GM12878 (cell line): ENCODE results near the gene GJA10.

Experiments
- BCL3 ChIP-seq: IDR thresholded peaks from 2 replicates; pipeline ENCODE4 v1.6.1; 2011; ENCODE audit warnings: borderline replicate concordance, low read depth, mild to moderate bottlenecking, moderate library complexity, low read length; ENCODE audit not compliant: insufficient read depth, poor library complexity, severe bottlenecking
- BMI1 ChIP-seq: fragments of 450-650 bp; IDR thresholded peaks from 2 replicates; pipeline ENCODE4 v1.6.1; 2016; ENCODE audit warnings: mild to moderate bottlenecking, moderate library complexity, borderline replicate concordance
- CTCF ChIP-seq, 3 experiments: IDR thresholded peaks in 2 of 3; conservative IDR thresholded peaks in 1 of 3; 2 replicates each; pipeline ENCODE4 v1.5.1; 2011; ENCODE audit warnings: low read depth in 3 of 3, low read length in 3 of 3, mild to moderate bottlenecking in 3 of 3, control low read depth in 2 of 3, moderate library complexity in 2 of 3, inconsistent platforms in 1 of 3, mixed read lengths in 1 of 3; ENCODE audit not compliant: control insufficient read depth in 2 of 3, insufficient read depth in 1 of 3; ENCODE audit errors: extremely low read depth in 1 of 3
- E2F4 ChIP-seq: IDR thresholded peaks from 2 replicates; pipeline ENCODE4 v1.6.1; 2012; ENCODE audit warnings: low read depth, low read length, improper control_type of control experiment
- E4F1 ChIP-seq: fragments of 450-650 bp; IDR thresholded peaks from 2 replicates; pipeline ENCODE4 v1.6.1; 2018; ENCODE audit warnings: borderline replicate concordance, mild to moderate bottlenecking; ENCODE audit not compliant: partially characterized antibody
- JUND ChIP-seq: IDR thresholded peaks from 2 replicates; pipeline ENCODE4 v1.6.1; 2012; ENCODE audit warnings: low read depth, mild to moderate bottlenecking, low read length, improper control_type of control experiment, moderate library complexity
- POLR2AphosphoS5 ChIP-seq: IDR thresholded peaks from 2 replicates; pipeline ENCODE4 v1.6.1; 2011; ENCODE audit warnings: mild to moderate bottlenecking, low read length, inconsistent platforms
- SMC3 ChIP-seq: IDR thresholded peaks from 2 replicates; pipeline ENCODE4 v1.6.1; 2011; ENCODE audit warnings: low read length, improper control_type of control experiment, borderline replicate concordance
- TAF1 ChIP-seq: IDR thresholded peaks from 2 replicates; pipeline ENCODE4 v1.6.1; 2011; ENCODE audit warnings: mild to moderate bottlenecking, low read depth, low read length, borderline replicate concordance
- ZNF24 ChIP-seq: fragments of 450-650 bp; IDR thresholded peaks from 2 replicates; pipeline ENCODE4 v1.6.1; 2017; ENCODE audit warnings: antibody characterized with exemption, mild to moderate bottlenecking

- TF ChIP-seq BCL3 (no peak), TAF1 (no peak), CTCF (IDR thresholded peaks at IDR 0.05 in 2 of 3, conservative IDR thresholded peaks at IDR 0.05 in 1 of 3; ENCODE audit: control insufficient read depth in 2 of 3, extremely low read depth in 1 of 3, insufficient read depth in 1 of 3, low read depth in 3 of 3, low read length in 3 of 3) (no peak), POLR2AphosphoS5 (no peak), ZNF24 (no peak), SMC3 (no peak), BMI1 (no peak), E2F4 (no peak), E4F1 (no peak), JUND (no peak)
These were observed 27.4 kb downstream of the GJA10 start for GRCh38 chr6:89921691-89922090.
